Stimulated activated CD4-positive, alpha-beta T cell treated with anti-CD3 and anti-CD28 coated beads, Interleukin-4, amount 100 ng/mL, for 48 hours (primary cell): ENCODE data around the gene NECTIN2.

Experiments used
- DNase-seq, 2 donors: peaks; one replicate each; pipeline ENCODE4 v3.0.0-alpha.2; 2020; ENCODE audit warnings: low read depth in 2 of 2

The NECTIN2 gene

GRCh38 chr19:44845612-44846454 lies at the start of gene NECTIN2:
Gene NECTIN2 (plus strand): TSS chr19:44846297. CDS start chr19:44846526, 229 bp downstream.
- peak; percentile 93 to 99 for DNase-seq

- no peak for DNase-seq
Measured at GRCh38 chr19:44796701-44797115, 49.4 kb upstream of the NECTIN2 start.

- no peak for DNase-seq
Measured at GRCh38 chr19:44799627-44800346, 46.3 kb upstream of the NECTIN2 start.

DNA sequence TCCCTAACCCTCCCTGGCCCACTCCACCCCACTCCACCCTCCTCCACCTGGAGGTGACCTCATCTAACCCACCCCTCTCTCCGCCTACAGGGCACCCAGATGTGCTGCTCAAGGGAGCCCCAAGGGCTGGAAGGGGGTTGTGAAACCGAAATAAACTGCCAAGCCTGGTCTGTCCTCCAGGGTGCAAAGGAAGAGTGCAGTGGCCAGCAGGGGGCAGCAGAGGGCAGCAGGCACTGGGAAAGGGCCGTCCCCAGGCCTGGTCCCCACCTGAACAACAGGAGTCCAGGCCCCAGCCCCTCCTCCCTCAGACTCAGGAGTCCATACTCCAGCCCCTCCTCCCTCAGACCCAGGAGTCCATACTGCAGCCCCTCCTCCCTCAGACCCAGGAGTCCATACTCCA lies 45.6 kb upstream of the NECTIN2 start:
- DNase-seq, result peak; percentile 79 to 91

- no peak for DNase-seq
Measured at GRCh38 chr19:44803442-44804428, 42.4 kb upstream of the NECTIN2 start.

DNA sequence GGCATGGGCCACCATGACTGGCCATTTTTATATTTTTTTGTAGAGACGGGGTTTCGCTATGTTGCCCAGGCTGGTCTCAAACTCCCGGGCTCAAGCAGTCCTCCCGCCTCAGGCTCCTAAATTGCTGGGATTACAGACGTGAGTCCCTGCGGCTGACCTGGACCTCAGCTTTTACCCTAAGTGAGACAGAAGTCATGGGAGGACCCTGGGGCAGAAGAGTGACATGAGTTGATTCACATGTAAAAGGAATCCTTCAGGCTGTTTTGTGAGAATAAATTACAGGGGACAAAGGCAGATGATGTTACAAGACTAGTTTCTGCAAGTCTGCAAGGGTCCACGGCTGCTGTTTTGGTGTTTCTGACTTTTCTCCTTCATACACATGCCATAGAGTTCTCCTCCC lies 39.8 kb upstream of the NECTIN2 start:
- DNase-seq, result no peak

DNA sequence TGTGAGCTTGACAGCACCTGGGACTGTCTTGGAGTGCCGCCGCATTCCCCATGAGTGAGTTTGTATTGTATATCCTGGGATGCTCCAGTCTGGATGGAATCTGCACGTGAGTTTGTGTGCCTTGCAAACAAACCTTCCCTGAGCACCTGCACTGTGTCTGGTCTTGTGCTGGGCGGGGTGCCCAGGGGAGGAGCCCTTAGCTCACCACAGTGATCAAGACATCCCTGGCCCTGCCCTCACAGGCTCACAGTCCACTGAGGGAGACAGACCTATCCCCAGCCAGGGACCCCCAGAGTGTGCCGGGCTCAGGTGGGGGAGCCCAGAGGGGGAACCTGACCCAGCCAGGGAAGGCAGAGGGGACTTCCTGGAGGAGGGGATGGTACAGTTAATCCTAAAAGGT lies 38.9 kb upstream of the NECTIN2 start:
- no peak for DNase-seq

GRCh38 chr19:44807652-44808462 lies 38.2 kb upstream of the NECTIN2 start:
- DNase-seq, result no peak

DNA sequence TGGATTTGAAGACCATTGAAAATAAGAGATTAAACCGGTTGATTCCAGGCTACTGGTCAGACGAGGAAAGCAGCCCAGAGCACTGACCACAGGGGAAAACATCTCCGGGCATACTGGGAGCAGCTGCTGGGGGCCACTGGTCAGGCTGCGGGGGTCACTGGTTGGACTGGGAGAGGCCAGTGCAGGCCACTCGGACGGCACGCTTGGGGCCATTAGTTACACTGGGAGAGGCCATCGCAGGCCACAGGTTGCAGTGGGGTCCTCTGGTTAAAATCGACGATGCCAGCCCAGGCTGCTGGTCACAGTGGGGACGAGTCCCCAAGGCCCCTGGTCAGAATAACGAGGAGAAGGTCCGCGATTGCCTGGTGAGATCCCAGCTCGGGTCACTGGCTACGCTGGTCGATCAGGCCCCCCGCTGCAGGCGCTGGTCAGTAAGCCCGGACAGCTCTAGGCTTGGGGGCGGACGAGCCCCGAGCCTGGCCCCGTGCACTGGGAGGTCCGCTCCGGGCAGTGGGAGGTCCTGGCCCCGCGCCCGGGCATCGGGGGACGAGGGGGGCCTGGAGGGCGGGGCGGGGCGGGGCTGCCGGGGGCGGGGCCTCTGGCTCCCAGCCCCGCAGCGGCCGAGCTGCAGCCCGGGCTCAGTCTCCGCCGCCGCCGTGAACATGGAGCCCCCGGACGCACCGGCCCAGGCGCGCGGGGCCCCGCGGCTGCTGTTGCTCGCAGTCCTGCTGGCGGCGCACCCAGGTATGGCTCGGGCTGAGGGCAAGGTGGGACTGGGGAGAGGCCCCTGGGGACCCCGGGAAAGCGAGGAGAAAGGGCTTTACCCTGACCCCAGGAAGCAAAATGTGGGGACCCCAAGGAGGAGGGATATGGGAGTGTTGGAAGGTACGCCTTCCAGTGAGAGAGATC lies 37.4 kb upstream of the NECTIN2 start, which contains the start of gene BCAM:
BCAM (plus strand) TSS at position 641 of the 909 bp plus-strand sequence; CDS start at position 663, 22 bp downstream.
- no peak for DNase-seq

DNA sequence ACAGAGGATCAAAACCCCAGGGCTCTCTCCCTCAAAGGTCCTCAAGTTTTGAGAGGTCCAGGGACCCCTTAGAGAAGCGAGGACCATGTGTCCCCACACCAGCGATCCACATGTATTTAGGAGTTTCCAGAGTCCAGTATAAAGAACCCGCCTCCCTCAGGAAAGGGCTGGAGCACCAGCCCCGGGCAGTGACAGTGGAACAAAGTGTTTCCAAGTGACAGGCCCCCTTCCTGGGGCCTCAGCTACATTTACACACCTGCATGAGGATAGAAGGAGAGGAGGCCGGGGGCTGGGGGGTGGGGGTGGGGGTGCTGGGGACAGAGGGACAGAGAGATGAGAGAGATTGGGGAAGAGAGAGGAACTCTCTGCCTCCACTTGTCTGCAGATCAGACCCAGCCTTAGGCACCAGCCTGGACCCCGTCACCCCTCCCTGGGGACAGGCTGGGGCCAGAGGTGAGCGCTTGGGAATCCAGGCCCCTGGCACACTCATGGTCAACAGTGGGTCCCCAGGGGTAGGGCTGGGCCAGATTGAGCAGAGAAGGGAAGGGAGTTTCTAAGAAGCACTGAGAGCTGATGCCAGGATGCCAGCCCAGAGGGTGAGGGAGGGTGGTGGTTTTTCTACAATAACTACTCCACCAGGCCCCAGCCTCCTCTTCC lies 36.4 kb upstream of the NECTIN2 start:
- no peak for DNase-seq

- DNase-seq, result no peak
Measured at GRCh38 chr19:44810234-44811121, 35.6 kb upstream of the NECTIN2 start.

DNA sequence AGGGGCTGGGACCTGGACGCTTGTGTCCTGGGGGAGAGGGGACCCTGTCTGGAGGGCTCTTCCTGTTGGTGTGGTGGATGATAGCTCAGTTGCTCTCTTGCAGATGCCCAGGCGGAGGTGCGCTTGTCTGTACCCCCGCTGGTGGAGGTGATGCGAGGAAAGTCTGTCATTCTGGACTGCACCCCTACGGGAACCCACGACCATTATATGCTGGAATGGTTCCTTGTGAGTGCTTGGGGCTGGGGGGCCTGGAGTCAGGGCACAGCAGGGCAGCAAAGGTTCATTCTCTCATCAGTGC lies 35.0 kb upstream of the NECTIN2 start:
- DNase-seq, result no peak

- no peak for DNase-seq
Measured at GRCh38 chr19:44812142-44812718, 33.9 kb upstream of the NECTIN2 start.

DNA sequence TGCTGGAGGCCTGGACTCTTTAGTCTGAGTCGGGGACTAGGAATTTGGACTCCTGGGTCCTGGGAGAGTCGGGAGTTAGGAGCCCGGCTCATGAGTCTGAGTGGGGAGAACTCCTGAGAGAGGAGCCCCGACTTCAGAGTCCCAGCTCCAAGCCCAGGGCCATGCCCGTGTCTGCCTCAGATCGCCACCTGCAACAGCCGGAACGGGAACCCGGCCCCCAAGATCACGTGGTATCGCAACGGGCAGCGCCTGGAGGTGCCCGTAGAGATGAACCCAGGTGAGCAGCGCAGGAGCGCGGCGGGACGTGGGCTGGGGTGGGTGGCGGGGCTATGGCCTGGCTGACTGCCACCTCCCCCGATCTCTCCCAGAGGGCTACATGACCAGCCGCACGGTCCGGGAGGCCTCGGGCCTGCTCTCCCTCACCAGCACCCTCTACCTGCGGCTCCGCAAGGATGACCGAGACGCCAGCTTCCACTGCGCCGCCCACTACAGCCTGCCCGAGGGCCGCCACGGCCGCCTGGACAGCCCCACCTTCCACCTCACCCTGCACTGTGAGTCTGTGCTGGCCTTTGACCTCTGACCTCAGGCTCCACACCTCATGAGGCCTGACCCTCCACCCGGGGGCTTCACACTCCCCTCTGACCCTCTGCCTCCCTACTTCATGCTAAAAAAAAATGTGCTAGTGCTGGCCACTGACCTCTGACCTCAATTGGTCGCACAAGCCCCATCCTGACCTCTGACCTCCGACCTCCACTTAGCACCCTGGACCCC lies 32.8 kb upstream of the NECTIN2 start:
- no peak for DNase-seq

GRCh38 chr19:44813841-44814470 lies 32.1 kb upstream of the NECTIN2 start:
- no peak for DNase-seq

GRCh38 chr19:44814517-44814916 lies 31.6 kb upstream of the NECTIN2 start:
- DNase-seq, result no peak

- no peak for DNase-seq
Measured at GRCh38 chr19:44816301-44816700, 29.8 kb upstream of the NECTIN2 start.
